Right lobe of liver (tissue), 4 donors: Measurements from ENCODE around the gene CIDEB.

Source experiments
- POLR2A ChIP-seq: fragments of 450-650 bp; IDR thresholded peaks from one replicate; pipeline ENCODE4 v1.6.1; 2017; ENCODE audit warnings: antibody characterized with exemption, mild to moderate bottlenecking
- TF ChIP-seq, protein P1 (sequence below), 4 donors: fragments of 200-600 bp in 3 of 4; fragments of 450-650 bp in 1 of 4; IDR thresholded peaks; one replicate each; pipeline versions ENCODE4 v1.5.1 to v1.8.0; 2016 to 2022; ENCODE audit warnings: antibody characterized with exemption in 4 of 4, mild to moderate bottlenecking in 2 of 4
- donor health status: DM: no; HTN: no; CAD: no.
- donor health status: DM: no; HTN: no; CAD: no.
- donor health status: DM: no; HTN: yes; CAD: no.

DNA sequence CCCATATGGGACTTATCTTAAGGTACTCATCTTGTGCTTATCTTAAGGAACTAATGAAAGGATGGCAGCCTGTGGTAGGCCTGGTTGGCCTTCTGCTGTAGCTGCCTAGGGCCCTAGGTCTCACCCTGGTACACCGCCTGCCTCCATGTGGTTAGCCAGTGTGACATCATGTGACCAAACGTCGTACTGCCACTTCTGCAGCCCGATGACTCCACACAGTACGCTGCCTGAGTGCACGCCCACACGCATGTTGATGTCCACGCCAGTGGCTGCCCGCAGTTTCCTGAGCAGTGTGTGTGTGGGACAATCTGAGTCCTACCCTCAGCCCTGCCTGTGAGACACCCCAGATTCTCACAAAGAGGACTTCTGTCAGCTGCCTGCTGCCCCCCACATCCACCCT is 22.0 kb upstream of the CIDEB start:
- TF ChIP-seq POLR2A, result no peak
- TF ChIP-seq, protein P1, sequence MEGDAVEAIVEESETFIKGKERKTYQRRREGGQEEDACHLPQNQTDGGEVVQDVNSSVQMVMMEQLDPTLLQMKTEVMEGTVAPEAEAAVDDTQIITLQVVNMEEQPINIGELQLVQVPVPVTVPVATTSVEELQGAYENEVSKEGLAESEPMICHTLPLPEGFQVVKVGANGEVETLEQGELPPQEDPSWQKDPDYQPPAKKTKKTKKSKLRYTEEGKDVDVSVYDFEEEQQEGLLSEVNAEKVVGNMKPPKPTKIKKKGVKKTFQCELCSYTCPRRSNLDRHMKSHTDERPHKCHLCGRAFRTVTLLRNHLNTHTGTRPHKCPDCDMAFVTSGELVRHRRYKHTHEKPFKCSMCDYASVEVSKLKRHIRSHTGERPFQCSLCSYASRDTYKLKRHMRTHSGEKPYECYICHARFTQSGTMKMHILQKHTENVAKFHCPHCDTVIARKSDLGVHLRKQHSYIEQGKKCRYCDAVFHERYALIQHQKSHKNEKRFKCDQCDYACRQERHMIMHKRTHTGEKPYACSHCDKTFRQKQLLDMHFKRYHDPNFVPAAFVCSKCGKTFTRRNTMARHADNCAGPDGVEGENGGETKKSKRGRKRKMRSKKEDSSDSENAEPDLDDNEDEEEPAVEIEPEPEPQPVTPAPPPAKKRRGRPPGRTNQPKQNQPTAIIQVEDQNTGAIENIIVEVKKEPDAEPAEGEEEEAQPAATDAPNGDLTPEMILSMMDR (IDR thresholded peaks at IDR 0.05), result no peak
